Hepatocyte (in vitro differentiated cells): ENCODE measurements around the gene ASB10.

Source experiments
- CTCF ChIP-seq: fragments of 200-600 bp; sonication (generic); IDR thresholded peaks from 2 replicates; pipeline ENCODE4 v1.5.1; 2016; ENCODE audit warnings: antibody characterized with exemption, mild to moderate bottlenecking; ENCODE audit not compliant: poor library complexity
- EZH2 ChIP-seq: fragments of 200-600 bp; sonication (generic); IDR thresholded peaks from 2 replicates; pipeline ENCODE4 v1.6.1; 2016; ENCODE audit warnings: antibody characterized with exemption, mild to moderate bottlenecking, borderline replicate concordance
- EZH2phosphoT487 ChIP-seq: fragments of 200-600 bp; sonication (generic); IDR thresholded peaks from one replicate; pipeline ENCODE4 v1.6.1; 2018; ENCODE audit warnings: antibody characterized with exemption, mild to moderate bottlenecking, low read depth, moderate library complexity; ENCODE audit not compliant: unreplicated experiment, severe bottlenecking

- TF ChIP-seq CTCF (no peak), EZH2 (no peak), EZH2phosphoT487 (no peak)
Observed at GRCh38 chr7:151134743-151135524, 52.1 kb downstream of the ASB10 start.
